ENCODE results near the gene ARHGAP26.
A peak's percentile ranks its signal among the peaks of the same experiment; 100 is the strongest.

ARHGAP26 gene

GRCh38 chr5:143021595-143021994 lies 251.4 kb downstream of the ARHGAP26 start:
- Histone ChIP-seq H2AFZ (ENCODE audit: low read depth) (no peak overlapping the region), H3K36me3 (ENCODE audit: insufficient read depth) (no peaks in the 10 kb centered on the region), H4K20me1 (ENCODE audit: insufficient read depth) (no peaks in the 10 kb centered on the region), H3K4me1 (ENCODE audit: low read depth, poor library complexity, severe bottlenecking) (peaks cover 98% of the 10 kb centered on the region), H3K4me2 (no peak overlapping the region), H3K27ac (no peak overlapping the region), H3K27me3 (ENCODE audit: insufficient read depth, low read depth) (no peaks in the 10 kb centered on the region), H3K4me3 (IDR thresholded peaks at IDR 0.05; ENCODE audit: insufficient read depth, low read depth, low read length) (no peak overlapping the region), H3K79me2 (ENCODE audit: insufficient read depth, low read depth) (no peaks in the 10 kb centered on the region), H3K9ac (no peak overlapping the region)
- TF ChIP-seq CTCF (conservative IDR thresholded peaks at IDR 0.05; ENCODE audit: low read depth, low read length): no peak

GRCh38 chr5:143023411-143024096 lies 253.4 kb downstream of the ARHGAP26 start:
- Histone ChIP-seq H3K4me2 (peak overlapping the region; percentile 75), H3K27me3 (ENCODE audit: insufficient read depth, low read depth) (no peaks in the 10 kb centered on the region), H3K79me2 (ENCODE audit: insufficient read depth, low read depth) (no peaks in the 10 kb centered on the region), H2AFZ (ENCODE audit: low read depth) (no peak overlapping the region), H3K4me1 (ENCODE audit: low read depth, poor library complexity, severe bottlenecking) (peaks cover 79% of the 10 kb centered on the region), H3K36me3 (ENCODE audit: insufficient read depth) (no peaks in the 10 kb centered on the region), H3K27ac (no peak overlapping the region; the same call in 1 of the 2 replicates), H3K9ac (no peak overlapping the region), H3K4me3 (IDR thresholded peaks at IDR 0.05; ENCODE audit: insufficient read depth, low read depth, low read length) (no peak overlapping the region), H4K20me1 (ENCODE audit: insufficient read depth) (no peaks in the 10 kb centered on the region)
- no peak for TF ChIP-seq CTCF (conservative IDR thresholded peaks at IDR 0.05; ENCODE audit: low read depth, low read length)

GRCh38 chr5:143024228-143024920 lies 254.2 kb downstream of the ARHGAP26 start:
- Histone ChIP-seq H3K4me2 (peak overlapping the region; percentile 75), H3K27me3 (ENCODE audit: insufficient read depth, low read depth) (no peaks in the 10 kb centered on the region), H3K27ac (no peak overlapping the region; the same call in 1 of the 2 replicates), H3K79me2 (ENCODE audit: insufficient read depth, low read depth) (no peaks in the 10 kb centered on the region), H3K9ac (no peak overlapping the region), H3K4me1 (ENCODE audit: low read depth, poor library complexity, severe bottlenecking) (peaks cover 75% of the 10 kb centered on the region), H2AFZ (ENCODE audit: low read depth) (no peak overlapping the region), H3K36me3 (ENCODE audit: insufficient read depth) (no peaks in the 10 kb centered on the region), H3K4me3 (IDR thresholded peaks at IDR 0.05; ENCODE audit: insufficient read depth, low read depth, low read length) (no peak overlapping the region), H4K20me1 (ENCODE audit: insufficient read depth) (no peaks in the 10 kb centered on the region)
- TF ChIP-seq CTCF (conservative IDR thresholded peaks at IDR 0.05; ENCODE audit: low read depth, low read length): no peak

- Histone ChIP-seq H3K27me3 (ENCODE audit: insufficient read depth, low read depth) (no peaks in the 10 kb centered on the region), H3K4me2 (peak overlapping the region; percentile 75; the same call in 1 of the 2 replicates), H4K20me1 (ENCODE audit: insufficient read depth) (no peaks in the 10 kb centered on the region), H3K4me1 (ENCODE audit: low read depth, poor library complexity, severe bottlenecking) (peaks cover 69% of the 10 kb centered on the region), H3K79me2 (ENCODE audit: insufficient read depth, low read depth) (no peaks in the 10 kb centered on the region), H2AFZ (ENCODE audit: low read depth) (no peak overlapping the region), H3K36me3 (ENCODE audit: insufficient read depth) (no peaks in the 10 kb centered on the region), H3K27ac (no peak overlapping the region), H3K9ac (no peak overlapping the region), H3K4me3 (IDR thresholded peaks at IDR 0.05; ENCODE audit: insufficient read depth, low read depth, low read length) (no peak overlapping the region)
- no peak for TF ChIP-seq CTCF (conservative IDR thresholded peaks at IDR 0.05; ENCODE audit: low read depth, low read length)
Measured at GRCh38 chr5:143025376-143025775, 255.2 kb downstream of the ARHGAP26 start.
